CD14-positive monocyte (primary cell): ENCODE measurements around the gene TNFAIP8L3. TPM values are rescaled to one million over a fixed set of nuclear protein-coding genes. Genes with fewer than 3 reads are reported as not detected.

Experiments used
- DNase-seq, 3 donors: peaks; one replicate each; pipeline ENCODE4 v3.0.0-alpha.2; 2011 to 2022
- H2AFZ ChIP-seq: 2 replicates; pipeline ENCODE4 v1.6.0; 2012; ENCODE audit warnings: mild to moderate bottlenecking, low read depth, low read length, inconsistent platforms; ENCODE audit not compliant: insufficient read depth, poor library complexity, severe bottlenecking
- H3K27ac ChIP-seq, 2 donors: 1 replicate in 1 of 2; 2 replicates in 1 of 2; pipeline ENCODE4 v1.5.1; 2012 to 2013; ENCODE audit warnings: low read length in 2 of 2, control low read depth in 1 of 2, inconsistent platforms in 1 of 2, low read depth in 1 of 2, mild to moderate bottlenecking in 1 of 2
- H3K27me3 ChIP-seq, 2 donors: one replicate each; pipeline versions ENCODE4 v1.6.0 to v1.6.1; 2011 to 2013; ENCODE audit warnings: low read length in 2 of 2; ENCODE audit not compliant: control insufficient read depth in 2 of 2, insufficient read depth in 2 of 2
- H3K36me3 ChIP-seq, 2 donors: replicated peaks in 1 of 2; 1 replicate in 1 of 2; 2 replicates in 1 of 2; pipeline versions ENCODE4 v1.5.1 to v1.6.1; 2012 to 2013; ENCODE audit warnings: low read length in 2 of 2, control low read depth in 1 of 2, inconsistent platforms in 1 of 2, mild to moderate bottlenecking in 1 of 2; ENCODE audit not compliant: insufficient read depth in 2 of 2, control insufficient read depth in 1 of 2
- H3K4me1 ChIP-seq, 2 donors: 1 replicate in 1 of 2; 2 replicates in 1 of 2; pipeline versions ENCODE4 v1.5.1 to v1.6.1; 2012 to 2013; ENCODE audit warnings: low read length in 2 of 2, control low read depth in 1 of 2, inconsistent platforms in 1 of 2, mild to moderate bottlenecking in 1 of 2, moderate library complexity in 1 of 2; ENCODE audit not compliant: insufficient read depth in 2 of 2, control insufficient read depth in 1 of 2
- H3K4me2 ChIP-seq: replicated peaks from 2 replicates; pipeline ENCODE3; 2012; ENCODE audit warnings: low read length, moderate library complexity, mild to moderate bottlenecking; ENCODE audit not compliant: poor library complexity, severe bottlenecking; ENCODE audit errors: extremely low read depth
- H3K4me3 ChIP-seq, 3 experiments: fragments of 200-600 bp in 1 of 3; sonication (generic) in 1 of 3; replicated peaks in 1 of 3; 1 replicate in 2 of 3; 2 replicates in 1 of 3; pipeline ENCODE4 v1.5.1; 2011 to 2013; ENCODE audit warnings: low read length in 3 of 3, mild to moderate bottlenecking in 3 of 3, control low read depth in 2 of 3, low read depth in 2 of 3, inconsistent platforms in 1 of 3, moderate library complexity in 1 of 3
- H3K79me2 ChIP-seq: 2 replicates; pipeline ENCODE4 v1.6.0; 2012; ENCODE audit warnings: mild to moderate bottlenecking, control low read depth, inconsistent platforms, low read length, moderate library complexity; ENCODE audit not compliant: insufficient read depth
- H3K9ac ChIP-seq: 2 replicates; pipeline ENCODE4 v1.6.0; 2017; ENCODE audit warnings: low read length, mild to moderate bottlenecking; ENCODE audit not compliant: insufficient read depth, poor library complexity, severe bottlenecking
- H3K9me3 ChIP-seq, 2 donors: replicated peaks in 1 of 2; 1 replicate in 1 of 2; 2 replicates in 1 of 2; pipeline versions ENCODE4 v1.5.1 to v1.6.1; 2012 to 2013; ENCODE audit warnings: low read length in 2 of 2, control low read depth in 1 of 2; ENCODE audit not compliant: control insufficient read depth in 1 of 2, insufficient read depth in 1 of 2
- H4K20me1 ChIP-seq: 2 replicates; pipeline ENCODE4 v1.6.0; 2012; ENCODE audit warnings: mild to moderate bottlenecking, low read length, control low read depth, moderate library complexity; ENCODE audit not compliant: insufficient read depth
- H3K27ac Mint-ChIP-seq, 7 donors: one replicate each; pipeline ENCODE4 v1.8.0; 2020; ENCODE audit warnings: mild to moderate bottlenecking in 7 of 7, mixed read lengths in 7 of 7, moderate library complexity in 6 of 7, inconsistent platforms in 2 of 7
- H3K27me3 Mint-ChIP-seq, 3 donors: one replicate each; pipeline ENCODE4 v1.8.0; 2021 to 2022; ENCODE audit warnings: low read depth in 3 of 3, mild to moderate bottlenecking in 3 of 3, mixed read lengths in 3 of 3, moderate library complexity in 3 of 3, inconsistent platforms in 1 of 3
- H3K36me3 Mint-ChIP-seq, 2 donors: one replicate each; pipeline ENCODE4 v1.8.0; 2020; ENCODE audit warnings: mixed read lengths in 2 of 2, inconsistent platforms in 1 of 2, mild to moderate bottlenecking in 1 of 2
- H3K4me1 Mint-ChIP-seq: one replicate; pipeline ENCODE4 v1.8.0; 2020; ENCODE audit warnings: mild to moderate bottlenecking, mixed read lengths
- H3K4me3 Mint-ChIP-seq, 2 donors: one replicate each; pipeline ENCODE4 v1.8.0; 2020; ENCODE audit warnings: mild to moderate bottlenecking in 2 of 2, mixed read lengths in 2 of 2, moderate library complexity in 1 of 2
- H3K9me3 Mint-ChIP-seq, 7 donors: one replicate each; pipeline ENCODE4 v1.8.0; 2020 to 2022; ENCODE audit warnings: mixed read lengths in 7 of 7, mild to moderate bottlenecking in 6 of 7, moderate library complexity in 6 of 7, inconsistent platforms in 2 of 7
- WGBS: methylation state at CpG from one replicate; pipeline ENCODE4 v1.1.5; 2013; ENCODE audit warnings: missing lambda C conversion rate; ENCODE audit not compliant: insufficient coverage; 5-methylcytosine and 5-hydroxymethylcytosine counted together
- intact Hi-C, 2 donors: fragments of 100-400 bp; cut with micrococcal nuclease; formaldehyde crosslinking; loops; one replicate each; pipeline versions ENCODE4 v1.15.0 to v1.15.1; 2023
- polyA plus RNA-seq, 3 donors: library from polyadenylated mRNA; depleted of rRNA in 1 of 3; unstranded in 2 of 3; stranded (reverse) in 1 of 3; fragments of 300-500 nt in 2 of 3; fragments of >200 nt in 1 of 3; fragmentation: Illumina TruSeq in 2 of 3; gene quantifications; 1 replicate in 2 of 3; 2 replicates in 1 of 3; pipeline ENCODE4 v1.2.3, GENCODE V29; 2012 to 2021
- TF ChIP-seq, protein P1 (sequence below): fragments of 200-600 bp; IDR thresholded peaks from one replicate; pipeline ENCODE4 v1.8.0; 2022; ENCODE audit warnings: antibody characterized with exemption, mild to moderate bottlenecking

TNFAIP8L3 gene
- polyA plus RNA-seq, 3 donors, result not detected

DNA sequence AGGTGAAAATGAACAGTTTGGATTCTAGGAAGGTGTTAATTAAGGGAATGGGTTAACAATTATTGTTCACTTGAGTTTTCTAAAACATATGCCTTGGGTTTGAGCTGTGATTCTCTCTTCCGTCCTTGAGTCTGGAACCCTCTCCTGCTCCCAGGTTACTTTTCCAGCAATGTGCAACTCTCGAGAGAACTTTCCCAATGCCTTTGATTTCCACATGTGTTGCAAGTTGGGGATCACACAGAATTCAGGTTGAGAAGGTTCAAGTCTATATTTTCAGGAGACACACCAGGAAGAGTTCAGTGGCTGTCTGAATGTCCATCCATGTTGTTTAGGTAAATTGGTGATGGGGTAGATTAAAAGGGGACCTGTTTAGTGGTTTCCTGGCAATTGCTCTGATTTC, 48.7 kb downstream of the TNFAIP8L3 start:
- Histone ChIP-seq H3K4me2 (no peak overlapping the region), H3K36me3 (no peaks in the 10 kb centered on the region), H3K79me2 (no peaks in the 10 kb centered on the region), H3K9ac (no peak overlapping the region), H3K9me3 (no peaks in the 10 kb centered on the region), H3K4me1 (peaks cover 17 to 21% of the 10 kb centered on the region in 2 donors), H3K27ac (no peak overlapping the region), H2AFZ (no peak overlapping the region), H3K27me3 (no peaks in the 10 kb centered on the region), H4K20me1 (no peaks in the 10 kb centered on the region), H3K4me3 (no peak overlapping the region)
- intact Hi-C loops, result no loop called here
- Mint-ChIP-seq H3K4me1 (peaks cover 17% of the 10 kb centered on the region), H3K4me3 (no peak overlapping the region), H3K9me3 (peaks cover 0 to 1% (median 0%) of the 10 kb centered on the region in 7 donors), H3K27ac (no peak overlapping the region), H3K36me3 (no peaks in the 10 kb centered on the region), H3K27me3 (peaks cover 0 to 5% (median 2%) of the 10 kb centered on the region in 3 donors)
- TF ChIP-seq, protein P1, sequence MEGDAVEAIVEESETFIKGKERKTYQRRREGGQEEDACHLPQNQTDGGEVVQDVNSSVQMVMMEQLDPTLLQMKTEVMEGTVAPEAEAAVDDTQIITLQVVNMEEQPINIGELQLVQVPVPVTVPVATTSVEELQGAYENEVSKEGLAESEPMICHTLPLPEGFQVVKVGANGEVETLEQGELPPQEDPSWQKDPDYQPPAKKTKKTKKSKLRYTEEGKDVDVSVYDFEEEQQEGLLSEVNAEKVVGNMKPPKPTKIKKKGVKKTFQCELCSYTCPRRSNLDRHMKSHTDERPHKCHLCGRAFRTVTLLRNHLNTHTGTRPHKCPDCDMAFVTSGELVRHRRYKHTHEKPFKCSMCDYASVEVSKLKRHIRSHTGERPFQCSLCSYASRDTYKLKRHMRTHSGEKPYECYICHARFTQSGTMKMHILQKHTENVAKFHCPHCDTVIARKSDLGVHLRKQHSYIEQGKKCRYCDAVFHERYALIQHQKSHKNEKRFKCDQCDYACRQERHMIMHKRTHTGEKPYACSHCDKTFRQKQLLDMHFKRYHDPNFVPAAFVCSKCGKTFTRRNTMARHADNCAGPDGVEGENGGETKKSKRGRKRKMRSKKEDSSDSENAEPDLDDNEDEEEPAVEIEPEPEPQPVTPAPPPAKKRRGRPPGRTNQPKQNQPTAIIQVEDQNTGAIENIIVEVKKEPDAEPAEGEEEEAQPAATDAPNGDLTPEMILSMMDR, result no peak
- WGBS, result no CpG with 5 or more reads among the region's 2 CpGs
- no peak for DNase-seq

DNA sequence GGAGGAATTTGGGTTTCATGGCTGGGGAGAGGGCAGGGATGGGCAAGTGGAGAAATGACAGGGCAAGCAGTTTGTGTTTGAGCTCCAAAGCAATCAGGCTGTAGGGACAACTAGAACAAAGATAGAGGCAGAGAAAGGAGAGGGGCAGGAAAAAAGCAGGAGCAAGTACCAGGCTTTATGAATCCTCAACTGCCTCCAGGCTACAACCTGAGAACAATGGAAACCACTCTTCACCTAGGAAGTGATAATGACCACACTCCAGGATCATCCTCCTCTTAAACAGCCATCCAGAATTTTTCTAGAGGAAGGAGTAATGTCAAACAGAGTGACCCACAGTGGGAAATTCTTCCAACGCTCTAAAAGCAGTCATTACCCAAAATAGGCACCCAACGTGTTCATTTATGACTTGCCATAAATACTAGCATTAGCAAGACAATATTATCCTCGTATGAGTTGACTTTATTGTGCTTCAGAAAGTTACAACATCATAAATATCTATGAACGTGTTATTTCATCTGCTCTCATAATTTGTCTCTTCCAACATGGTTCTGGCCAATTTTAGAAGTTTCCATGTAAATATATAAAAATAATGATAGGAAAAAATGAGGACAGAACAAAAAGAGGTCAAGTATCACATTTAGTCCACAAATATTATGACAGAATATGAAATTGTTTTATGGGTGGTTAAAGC, 50.5 kb downstream of the TNFAIP8L3 start:
- Histone ChIP-seq H2AFZ (no peak overlapping the region), H3K27me3 (no peaks in the 10 kb centered on the region), H3K9ac (no peak overlapping the region), H3K79me2 (no peaks in the 10 kb centered on the region), H3K4me3 (no peak overlapping the region), H3K36me3 (no peaks in the 10 kb centered on the region), H3K9me3 (no peaks in the 10 kb centered on the region), H3K27ac (no peak overlapping the region), H3K4me1 (peaks cover 13 to 17% of the 10 kb centered on the region in 2 donors), H4K20me1 (no peaks in the 10 kb centered on the region), H3K4me2 (no peak overlapping the region)
- Mint-ChIP-seq H3K9me3 (peaks cover 0 to 1% (median 0%) of the 10 kb centered on the region in 7 donors), H3K27ac (peak overlapping the region in 1 of 7 donors; percentile 27), H3K4me3 (no peak overlapping the region), H3K36me3 (no peaks in the 10 kb centered on the region), H3K4me1 (peaks cover 16% of the 10 kb centered on the region), H3K27me3 (peaks cover 2 to 5% (median 4%) of the 10 kb centered on the region in 3 donors)
- TF ChIP-seq, protein P1, result no peak
- intact Hi-C loops, result no loop called here
- DNase-seq, result no peak
- WGBS, result 100% methylated on average over 1 of the region's 4 CpGs
